Limb (tissue), 2 donors: ENCODE data around the gene CCDC187.

Source experiments
- DNase-seq, 2 donors: peaks; one replicate each; pipeline ENCODE4 v3.0.0-alpha.2; 2016; ENCODE audit errors: extremely low spot score in 2 of 2

CCDC187 gene

DNA sequence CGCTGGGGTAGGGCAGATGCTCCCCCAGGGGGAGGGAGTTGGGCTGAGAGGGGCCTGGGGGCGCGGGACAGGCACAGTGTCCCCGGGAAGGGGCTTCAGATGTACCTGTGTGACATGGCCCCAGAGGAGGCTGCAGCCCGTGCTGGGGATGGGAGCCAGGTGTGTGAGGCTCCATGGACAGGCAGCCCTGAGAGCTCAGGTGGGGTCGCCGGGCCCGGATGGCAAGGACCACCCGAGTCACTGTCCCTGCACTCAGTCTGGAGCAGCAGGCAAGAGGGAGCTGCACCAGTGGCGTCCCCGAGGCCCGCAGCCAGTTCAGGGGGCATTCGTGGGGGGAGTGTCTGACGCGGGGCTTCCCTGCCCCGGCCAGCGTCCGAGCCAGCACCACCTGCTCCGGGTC lies 18.9 kb downstream of the CCDC187 start:
- DNase-seq, result no peak

DNA sequence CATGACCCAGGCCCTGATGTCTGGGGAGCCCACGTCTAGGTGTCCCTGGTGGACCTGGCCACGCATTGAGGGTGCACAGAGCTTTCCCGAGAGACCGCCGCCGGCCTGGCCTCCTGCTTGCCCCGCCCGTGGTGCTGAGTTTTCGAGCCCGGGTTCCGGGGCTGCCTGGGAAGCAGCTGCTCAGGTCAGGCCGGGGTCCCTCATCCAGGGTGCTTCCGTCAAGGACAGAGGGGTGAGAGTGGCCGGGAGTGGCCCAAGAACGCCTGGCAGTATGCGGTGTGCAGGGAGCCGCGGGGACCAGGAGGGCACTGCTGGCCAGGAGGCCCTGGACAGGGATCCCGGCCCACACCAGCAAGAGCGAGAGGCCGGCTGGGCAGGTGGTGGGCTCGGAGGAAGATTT lies 19.6 kb downstream of the CCDC187 start:
- DNase-seq, result no peak

DNA sequence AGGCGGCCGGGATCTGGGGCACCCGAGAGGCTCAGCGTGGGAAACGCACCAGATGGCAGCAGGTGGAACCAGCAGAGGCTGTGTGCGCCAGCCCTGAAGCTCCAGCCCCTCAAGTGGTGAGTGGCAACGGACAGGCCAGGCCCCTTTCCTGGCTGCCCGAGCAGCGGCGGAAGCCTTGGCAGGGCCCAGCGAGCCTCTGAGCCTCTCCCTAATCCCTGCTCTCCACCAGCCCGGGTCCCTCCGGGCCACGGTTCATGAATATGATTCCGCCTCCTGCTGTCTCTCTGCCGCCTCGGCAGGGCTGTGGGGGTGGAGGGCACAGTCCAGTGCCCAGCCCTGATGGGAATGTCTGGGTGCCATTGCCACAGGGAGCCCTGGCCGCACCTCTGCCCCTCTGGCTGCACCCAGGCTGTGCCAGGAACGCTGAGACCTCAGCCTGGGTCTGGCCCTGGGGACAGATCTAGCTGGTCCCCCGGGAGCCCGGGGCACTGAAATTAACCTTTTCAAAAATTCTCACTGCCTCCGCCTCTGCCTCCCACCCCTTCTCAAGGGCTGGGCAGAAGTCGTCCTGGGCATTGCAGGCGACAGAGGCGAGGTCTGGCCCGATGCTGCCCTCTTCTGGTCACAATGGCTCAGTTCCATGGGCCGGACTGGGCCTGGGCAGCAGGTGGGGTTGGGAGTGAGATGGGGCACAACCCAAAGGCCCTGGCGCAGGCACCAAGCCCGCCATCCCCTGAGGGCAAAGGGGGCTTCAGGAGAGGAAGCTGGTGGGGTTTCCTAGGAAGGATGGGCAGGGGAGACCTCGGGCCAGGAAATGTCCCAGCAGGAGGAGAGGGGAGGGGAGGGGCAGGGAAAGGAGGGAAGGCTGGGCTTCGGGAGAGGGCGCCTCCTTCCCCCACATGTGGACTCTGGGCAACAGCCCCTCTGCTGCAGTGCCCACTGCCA lies 20.3 kb downstream of the CCDC187 start:
- peak; percentile 61 to 82 for DNase-seq

DNA sequence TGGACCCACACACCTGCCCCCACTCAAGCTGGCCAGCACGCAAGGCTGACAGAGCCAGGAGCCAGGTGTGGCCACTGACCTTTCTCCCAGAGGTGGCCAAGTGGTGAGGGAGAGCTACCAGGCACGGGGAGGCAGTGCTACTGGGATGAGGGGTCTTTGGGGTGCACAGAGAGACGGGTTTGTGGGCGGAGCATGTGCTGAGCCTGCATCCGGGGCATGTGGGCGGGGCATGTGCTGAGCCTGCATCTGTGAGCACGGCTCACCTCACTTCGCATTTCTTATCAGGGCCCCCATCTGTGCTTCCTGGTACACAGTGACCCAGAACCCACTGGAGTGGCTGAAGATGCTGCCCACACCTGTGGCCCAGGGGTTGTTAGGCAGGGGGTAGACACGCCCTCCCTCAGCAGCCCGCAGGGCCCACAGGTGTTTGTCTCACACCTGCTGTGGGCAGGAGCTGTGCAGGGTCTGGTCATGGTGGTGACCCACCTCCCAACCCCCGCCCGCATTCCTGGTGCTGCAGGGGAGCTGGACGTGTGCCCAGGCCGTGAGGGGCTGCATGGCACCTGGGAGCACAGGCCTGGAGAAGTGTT lies 21.5 kb downstream of the CCDC187 start:
- DNase-seq, result no peak

DNA sequence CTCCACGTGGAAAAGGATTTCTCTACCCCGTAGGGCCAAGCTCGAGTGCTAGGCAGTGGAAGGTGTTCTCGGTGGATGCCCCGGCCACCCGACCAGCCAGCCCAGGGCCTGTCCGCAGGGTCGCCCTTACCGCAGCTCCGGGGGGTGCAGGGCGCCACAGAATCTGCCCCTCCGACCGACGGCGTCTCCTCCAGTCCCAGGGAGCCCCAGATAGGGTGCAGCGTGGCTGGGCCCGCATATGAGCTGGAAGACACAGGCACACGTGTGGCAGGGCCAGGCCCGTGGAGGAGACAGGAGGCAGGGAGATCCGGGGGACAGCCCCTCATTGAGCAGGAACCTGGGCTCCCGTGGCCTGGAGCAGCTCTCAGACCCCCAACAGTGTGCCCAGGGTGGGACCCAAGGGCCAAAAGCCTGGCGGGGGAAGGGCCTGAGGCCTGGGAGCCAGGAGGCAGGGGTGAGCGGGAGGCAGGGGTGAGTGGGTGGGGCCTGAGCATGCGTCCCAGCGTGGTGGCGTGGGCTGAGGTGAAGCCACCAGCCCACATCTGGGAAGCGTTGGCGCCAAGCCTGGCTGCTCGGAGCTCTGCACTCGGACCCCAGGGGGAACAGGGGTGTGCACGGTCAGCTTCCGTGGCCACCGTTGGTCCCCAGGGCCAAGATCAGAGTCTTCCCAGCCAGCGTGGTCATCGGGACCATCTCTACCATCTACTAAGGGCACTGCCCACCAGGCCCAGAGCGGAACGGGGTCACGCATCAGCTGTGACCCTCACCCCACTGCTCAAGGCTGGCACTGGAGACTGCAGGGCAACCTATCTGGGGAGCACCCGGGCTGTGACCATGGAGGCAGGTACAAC lies 22.2 kb downstream of the CCDC187 start:
- no peak for DNase-seq

DNA sequence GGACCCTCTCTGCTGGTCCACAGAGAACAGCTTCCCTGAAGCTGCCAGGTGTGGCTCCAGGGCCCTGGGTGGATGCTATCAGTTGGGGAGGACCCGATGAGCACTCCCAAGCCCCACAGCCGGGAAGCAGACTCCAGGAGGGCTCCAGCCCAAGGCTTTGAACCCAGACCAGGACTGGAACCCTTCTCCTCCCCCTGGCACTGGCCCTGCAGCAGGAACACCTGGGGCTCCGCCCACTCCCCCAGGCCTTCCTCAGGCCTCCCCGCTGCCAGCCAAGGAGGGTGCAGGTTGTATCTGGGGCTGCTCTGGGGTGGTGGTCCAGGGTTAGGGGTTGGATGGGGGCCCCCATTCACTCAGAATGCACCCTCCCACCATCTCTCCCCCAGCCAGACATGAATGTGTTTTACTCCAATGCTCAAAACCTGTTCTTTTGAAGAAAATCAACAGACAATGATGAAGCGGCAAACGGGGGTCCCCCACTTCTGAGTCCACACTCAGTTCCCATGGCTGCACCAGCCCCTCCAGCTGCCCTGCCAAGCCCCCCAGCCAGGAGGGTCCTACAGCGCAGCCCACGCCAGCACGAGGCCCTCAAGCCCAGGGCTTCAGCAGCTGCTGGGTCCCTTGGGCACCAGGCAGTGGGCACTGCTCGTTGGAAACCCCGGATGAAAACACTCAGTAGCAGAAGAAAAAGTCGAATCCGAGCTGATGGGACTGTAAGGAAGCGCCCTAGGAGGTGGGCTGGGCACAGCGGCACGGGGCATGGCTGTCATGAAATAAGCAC lies 23.2 kb downstream of the CCDC187 start:
- no peak for DNase-seq

- no peak for DNase-seq
These were observed 24.4 kb downstream of the CCDC187 start for GRCh38 chr9:136279471-136279870.

DNA sequence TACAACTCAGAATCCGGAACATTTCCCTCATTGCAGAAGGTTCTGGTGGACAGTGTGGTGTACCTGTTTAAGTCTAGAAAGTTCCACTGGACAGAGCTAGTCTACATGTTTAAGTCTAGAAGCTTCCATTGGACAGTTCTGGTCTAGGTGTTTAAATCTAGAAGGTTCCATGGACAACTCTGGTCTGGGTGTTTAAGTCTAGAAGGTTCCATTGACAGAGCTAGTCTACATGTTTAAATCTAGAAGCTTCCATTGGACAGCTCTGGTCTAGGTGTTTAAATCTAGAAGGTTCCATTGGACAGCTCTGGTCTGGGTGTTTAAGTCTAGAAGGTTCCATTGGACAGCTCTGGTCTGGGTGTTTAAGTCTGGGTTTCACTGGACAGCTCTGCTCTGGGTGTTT lies 25.0 kb downstream of the CCDC187 start:
- DNase-seq, result no peak

- no peak for DNase-seq
These were observed 25.7 kb downstream of the CCDC187 start for GRCh38 chr9:136278221-136278620.

DNA sequence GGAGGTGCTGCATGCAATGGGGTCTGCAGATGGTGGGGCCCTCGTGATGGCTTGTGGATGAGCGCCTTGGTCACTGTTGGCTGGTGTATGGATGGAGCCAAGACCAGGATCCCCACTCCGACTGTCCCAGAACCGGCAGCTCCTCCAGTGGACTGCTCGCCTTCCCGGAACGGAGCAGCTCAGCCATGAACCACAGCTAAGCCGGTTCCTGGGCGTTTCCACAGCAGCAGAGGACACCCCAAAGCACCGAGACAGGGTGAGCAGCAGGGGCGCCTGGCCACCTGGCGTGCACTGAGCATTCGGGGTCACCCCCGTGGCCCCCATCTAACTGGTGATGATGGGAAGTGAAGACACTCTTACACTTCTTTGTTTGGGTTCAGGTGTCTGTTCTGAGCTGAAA lies 26.1 kb downstream of the CCDC187 start:
- no peak for DNase-seq

GRCh38 chr9:136276716-136277115 lies 27.2 kb downstream of the CCDC187 start:
- no peak for DNase-seq

GRCh38 chr9:136275655-136276429 lies 28.1 kb downstream of the CCDC187 start:
- DNase-seq, result no peak

DNA sequence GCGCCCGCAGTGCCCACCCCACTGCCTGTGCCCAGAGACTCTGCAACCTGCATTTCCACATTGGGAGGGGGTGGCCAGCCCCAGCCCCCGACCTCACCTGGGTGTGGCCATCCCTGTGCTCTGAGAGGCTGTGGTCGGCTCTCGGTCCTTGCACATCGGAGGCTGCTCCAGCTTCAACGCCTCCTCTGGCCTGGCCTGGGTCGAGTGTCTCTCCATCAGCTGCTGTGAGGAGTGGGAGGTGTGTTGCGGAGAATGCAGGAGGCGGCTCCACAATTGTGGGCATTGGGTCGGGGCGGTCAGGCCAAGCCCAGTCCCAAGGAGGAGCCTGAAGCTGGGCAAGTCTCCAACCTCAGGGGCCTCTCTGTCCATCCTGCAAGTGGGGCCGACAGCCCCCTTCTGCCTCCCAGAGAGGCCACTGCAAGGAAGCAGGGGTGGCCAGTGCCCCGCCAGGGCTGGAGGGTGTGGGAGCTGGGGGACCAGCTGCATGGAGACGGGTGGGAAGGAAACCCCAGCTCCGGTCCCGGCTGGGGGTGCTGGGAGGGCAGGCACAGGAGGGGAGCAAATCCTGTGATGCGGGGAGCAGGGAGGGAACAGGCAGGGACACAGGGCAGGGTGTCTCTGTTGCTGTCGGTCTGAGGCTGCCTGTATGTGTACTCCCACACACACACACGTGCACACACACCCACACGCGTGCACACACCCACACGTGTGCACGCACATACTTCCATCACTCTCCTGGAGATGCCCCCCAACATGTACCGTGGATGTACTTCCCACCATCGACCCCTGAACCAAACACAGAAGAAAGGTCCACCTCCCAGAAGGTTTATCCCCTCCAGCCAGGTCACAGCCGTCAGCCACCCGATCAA lies 28.9 kb downstream of the CCDC187 start:
- no peak for DNase-seq

DNA sequence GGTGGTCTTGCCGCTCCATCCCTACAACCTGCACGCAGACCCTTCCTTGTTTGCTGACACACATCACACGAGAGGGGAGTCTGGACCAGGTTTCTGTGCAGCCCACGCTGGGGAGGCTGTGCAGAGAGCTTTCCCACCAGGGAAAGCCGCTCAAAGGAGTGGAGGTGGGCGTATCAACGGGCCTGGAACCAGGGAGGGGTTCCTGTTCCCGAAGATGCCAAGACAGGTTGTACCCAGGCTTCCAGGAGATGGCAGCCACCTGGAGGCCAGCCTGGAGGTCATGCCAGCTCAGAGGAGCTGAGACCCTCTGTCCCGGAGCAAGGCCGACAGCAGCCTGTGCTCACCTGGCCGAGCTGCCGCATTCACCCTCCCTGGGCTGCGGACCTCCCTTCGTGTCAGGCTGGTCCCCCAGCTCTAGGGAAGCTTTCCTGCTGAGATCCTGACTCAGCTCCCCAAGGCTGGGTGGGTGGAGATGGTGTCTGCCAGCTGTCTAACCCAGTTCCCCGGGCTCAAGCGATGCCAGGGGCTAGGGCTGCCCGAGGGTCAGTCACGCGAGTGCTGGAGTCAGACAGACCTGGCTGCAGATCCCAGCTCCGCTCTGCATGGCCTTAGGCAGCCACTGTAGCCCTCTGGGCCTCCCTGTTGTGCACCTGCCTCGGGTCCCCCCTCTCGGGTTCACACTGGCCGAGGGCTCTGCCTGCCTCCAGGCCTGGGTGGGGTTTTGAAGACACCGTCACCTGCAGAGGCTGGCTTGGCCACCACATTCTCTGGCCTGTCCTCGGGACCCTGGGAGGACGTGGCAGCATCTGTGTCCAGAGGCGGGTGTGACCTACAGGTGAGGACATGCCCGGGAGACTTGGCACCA lies 29.7 kb downstream of the CCDC187 start:
- DNase-seq, result no peak

- no peak for DNase-seq
These were observed 30.5 kb downstream of the CCDC187 start for GRCh38 chr9:136273244-136273865.

DNA sequence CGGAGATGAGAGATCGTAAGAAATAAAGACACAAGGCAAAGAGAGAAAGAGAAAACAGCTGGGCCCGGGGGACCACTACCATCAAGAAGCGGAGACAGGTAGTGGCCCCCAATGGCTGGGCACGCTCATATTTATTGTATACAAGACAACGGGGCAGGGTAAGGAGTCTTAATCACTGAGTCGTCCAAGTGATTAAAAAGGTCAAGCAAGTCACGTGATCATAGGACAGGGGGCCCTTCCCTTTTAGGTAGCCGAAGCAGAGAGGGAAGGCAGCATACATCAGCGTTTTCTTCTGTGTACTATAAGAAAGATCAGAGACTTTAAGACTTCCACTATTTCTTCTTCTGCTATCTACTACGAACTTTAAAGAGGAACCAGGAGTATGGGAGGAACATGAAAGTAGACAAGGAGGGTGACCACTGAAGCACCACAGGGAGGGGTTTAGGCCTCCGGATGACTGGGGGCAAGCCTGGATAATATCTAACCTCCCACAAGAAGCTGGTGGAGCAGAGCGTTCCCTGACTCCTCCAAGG lies 33.7 kb downstream of the CCDC187 start:
- DNase-seq, result no peak

DNA sequence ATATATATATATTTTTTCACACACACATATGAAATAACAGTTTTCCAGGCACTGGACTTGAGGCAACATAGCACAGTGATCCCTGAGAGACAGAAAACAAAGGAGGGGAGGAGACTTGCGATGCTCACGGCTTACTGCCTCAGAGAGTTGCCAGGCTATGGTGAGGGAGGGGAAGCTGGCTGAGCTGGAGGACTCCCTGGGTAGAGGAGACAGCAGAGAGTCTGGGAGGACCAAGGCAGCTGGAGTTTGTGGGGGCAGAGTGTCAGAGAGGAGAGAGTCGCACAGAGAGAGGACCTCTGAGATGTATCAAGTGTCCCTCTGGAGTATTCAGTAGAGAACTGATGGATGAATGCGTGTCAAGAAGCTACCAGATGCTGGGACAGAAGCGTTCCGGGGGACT lies 35.2 kb downstream of the CCDC187 start:
- no peak for DNase-seq

DNA sequence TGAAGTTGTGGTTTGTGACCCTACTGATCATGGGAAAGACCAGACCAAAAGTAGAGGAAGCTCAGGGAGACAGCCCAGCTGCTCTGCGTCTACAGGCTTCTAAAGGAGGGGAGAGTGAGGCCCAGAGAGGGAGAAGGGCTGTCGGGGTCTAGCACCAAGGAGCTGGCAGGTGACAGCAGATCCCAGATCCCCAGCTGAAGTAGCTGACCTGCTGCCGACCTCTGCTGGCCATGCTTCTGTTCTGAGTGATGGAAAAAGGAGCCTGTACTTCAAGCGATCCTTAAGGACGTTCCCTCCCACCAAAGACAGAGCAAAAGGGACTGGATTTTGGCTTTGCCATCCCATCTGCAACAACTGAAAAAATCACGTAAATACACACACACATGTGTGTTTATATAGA lies 35.6 kb downstream of the CCDC187 start:
- DNase-seq, result peak in 1 of 2 donors; percentile 37
